DMS79 treated with DMSO at 0.1 percent for 48 hours (cell line): Measurements from ENCODE around the gene PRSS12.

Experiments
- DNase-seq: peaks from one replicate; lab custom pipeline; 2025; lab: John Stamatoyannopoulos, UW

PRSS12 gene

GRCh38 chr4:118356111-118356510 is 3.3 kb upstream of the PRSS12 start:
- no peak for DNase-seq

GRCh38 chr4:118354913-118355312 is 2.1 kb upstream of the PRSS12 start:
- DNase-seq: no peak

- no peak for DNase-seq
Measured at GRCh38 chr4:118353534-118354030, 779 bp upstream of the PRSS12 start.

GRCh38 chr4:118351851-118352827 is 664 bp downstream of the PRSS12 start:
- no peak for DNase-seq

GRCh38 chr4:118350961-118351360 is 1.8 kb downstream of the PRSS12 start:
- no peak for DNase-seq

- DNase-seq: no peak
Measured at GRCh38 chr4:118348886-118349285, 3.9 kb downstream of the PRSS12 start.

- DNase-seq: no peak
Measured at GRCh38 chr4:118346495-118346894, 6.3 kb downstream of the PRSS12 start.

- no peak for DNase-seq
Measured at GRCh38 chr4:118345813-118346212, 7.0 kb downstream of the PRSS12 start.

GRCh38 chr4:118344801-118345200 is 8.0 kb downstream of the PRSS12 start:
- no peak for DNase-seq

- DNase-seq: no peak
Measured at GRCh38 chr4:118343501-118343900, 9.3 kb downstream of the PRSS12 start.

GRCh38 chr4:118340109-118340508 is 12.7 kb downstream of the PRSS12 start:
- DNase-seq: no peak

- no peak for DNase-seq
Measured at GRCh38 chr4:118338981-118339765, 13.6 kb downstream of the PRSS12 start.

- no peak for DNase-seq
Measured at GRCh38 chr4:118338518-118338917, 14.3 kb downstream of the PRSS12 start.

- no peak for DNase-seq
Measured at GRCh38 chr4:118337954-118338353, 14.8 kb downstream of the PRSS12 start.

- no peak for DNase-seq
Measured at GRCh38 chr4:118335774-118336173, 17.0 kb downstream of the PRSS12 start.

GRCh38 chr4:118335324-118335723 is 17.5 kb downstream of the PRSS12 start:
- DNase-seq: no peak

GRCh38 chr4:118331352-118331751 is 21.5 kb downstream of the PRSS12 start:
- no peak for DNase-seq

- DNase-seq: no peak
Measured at GRCh38 chr4:118329849-118330248, 23.0 kb downstream of the PRSS12 start.

GRCh38 chr4:118327554-118328241 is 25.1 kb downstream of the PRSS12 start:
- peak; percentile 70 for DNase-seq

- DNase-seq: no peak
Measured at GRCh38 chr4:118326585-118326984, 26.2 kb downstream of the PRSS12 start.

- DNase-seq: no peak
Measured at GRCh38 chr4:118325431-118325830, 27.4 kb downstream of the PRSS12 start.

- no peak for DNase-seq
Measured at GRCh38 chr4:118322831-118323502, 29.8 kb downstream of the PRSS12 start.
